GM19395 (cell line): ENCODE results near the gene PDZK1.
"Not testable (repeated sequence)": the region's sequence is repeated elsewhere in the genome, so short reads cannot be mapped to it uniquely, and the experiment has no call there.

Source experiments
- ATAC-seq: cut with Tn5 transposase; IDR thresholded peaks from one replicate; pipeline ENCODE4 v1.9.1; 2021; ENCODE audit warnings: mild to moderate bottlenecking, moderate library complexity; ENCODE audit not compliant: unreplicated experiment

PDZK1 gene

DNA sequence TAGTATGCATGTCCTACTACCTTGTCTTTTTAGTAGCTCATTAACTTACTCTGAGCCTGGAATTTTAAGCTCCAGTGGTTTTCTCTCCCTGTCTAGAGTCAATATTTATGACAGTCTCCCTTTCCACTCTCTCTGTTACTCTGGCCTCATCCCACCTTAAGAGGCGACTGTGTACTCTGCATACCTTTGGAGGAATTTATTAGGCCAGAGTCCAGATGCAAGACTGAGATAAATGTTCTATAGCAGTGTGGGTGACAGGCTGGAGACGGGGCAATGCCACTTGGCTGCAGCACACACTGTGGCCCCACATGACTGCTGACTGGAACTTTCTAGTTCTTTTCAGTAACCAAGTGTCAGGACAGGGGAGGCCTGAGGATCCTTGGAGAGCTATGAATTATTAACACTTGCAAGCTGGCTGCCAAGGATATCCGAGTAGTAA, 4.1 kb upstream of the PDZK1 start:
- no peak for ATAC-seq

DNA sequence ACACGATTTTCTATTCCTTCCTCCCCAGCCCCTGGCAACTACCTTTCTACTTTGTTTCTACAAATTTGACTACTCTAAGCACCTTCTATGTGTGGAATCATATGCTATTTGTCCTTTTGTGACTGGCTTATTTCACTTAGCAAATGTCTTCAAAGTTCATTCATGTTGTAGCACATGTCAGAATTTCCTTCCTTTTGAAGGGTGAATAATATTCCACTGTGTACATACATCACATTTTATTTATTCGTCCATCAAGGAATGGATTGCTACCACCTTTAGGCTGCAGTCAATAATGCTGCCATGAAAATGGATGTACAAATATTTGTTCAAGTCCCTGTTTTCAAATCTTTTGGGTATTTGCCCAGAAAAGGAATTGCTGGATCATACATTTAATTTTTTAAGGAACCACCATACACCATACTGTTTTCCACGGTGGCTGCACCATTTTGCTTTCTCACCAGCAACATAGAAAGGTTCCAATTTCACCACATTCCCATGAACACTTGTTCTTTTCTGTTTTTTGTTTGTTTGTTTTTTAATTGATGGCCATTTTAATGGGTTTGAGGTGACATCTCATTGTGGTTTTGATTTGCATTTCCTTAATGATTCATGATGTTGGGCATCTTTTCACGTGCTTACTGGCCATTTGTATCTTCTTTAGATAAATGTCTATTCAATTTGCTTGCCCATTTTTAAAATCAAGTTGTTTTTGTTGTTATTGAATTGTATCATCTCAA, 3.3 kb upstream of the PDZK1 start:
- ATAC-seq: no peak

- no peak for ATAC-seq
Observed at GRCh38 chr1:145708063-145708462, 895 bp upstream of the PDZK1 start.

- no peak for ATAC-seq
Observed at GRCh38 chr1:145706086-145706664, 993 bp downstream of the PDZK1 start.

DNA sequence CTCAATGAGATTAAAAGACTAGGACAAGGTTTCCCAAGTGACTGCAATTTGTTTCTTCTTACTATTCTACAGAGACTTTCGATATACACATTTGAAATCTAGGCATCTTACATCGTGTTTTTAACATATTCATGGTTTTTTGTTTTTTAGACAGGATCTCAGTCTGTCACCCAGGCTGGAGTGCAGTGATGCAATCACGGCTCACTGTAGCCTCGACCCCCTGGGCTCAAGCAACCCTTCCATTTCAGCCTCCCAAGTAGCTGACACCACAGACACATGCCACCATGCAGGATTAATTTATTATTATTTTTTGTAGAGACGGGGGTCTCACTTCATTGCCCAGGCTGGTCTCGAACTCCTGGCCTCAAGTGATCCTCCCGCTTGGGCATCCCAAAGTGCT, 1.5 kb downstream of the PDZK1 start:
- ATAC-seq: no peak

- ATAC-seq: no peak
Observed at GRCh38 chr1:145702826-145703225, 4.3 kb downstream of the PDZK1 start.

DNA sequence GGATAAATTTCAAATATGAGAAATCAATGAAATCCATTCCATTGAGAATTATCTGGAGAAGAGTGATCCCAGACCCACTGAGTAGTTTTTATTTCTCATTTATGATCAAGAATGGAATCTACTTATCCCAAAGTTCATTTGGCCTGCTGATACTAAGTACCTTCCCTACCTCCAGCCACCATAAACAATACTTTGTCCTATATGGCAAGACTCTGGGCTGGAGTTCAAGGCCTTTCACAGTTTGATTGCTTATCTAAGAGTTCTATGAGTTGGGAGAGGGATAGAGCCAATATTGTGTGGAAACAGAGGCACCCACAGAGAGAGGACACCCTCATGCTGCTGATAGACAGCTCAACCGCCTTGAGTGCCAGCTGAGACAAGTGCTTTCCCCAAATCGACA, 5.1 kb downstream of the PDZK1 start:
- ATAC-seq: no peak

DNA sequence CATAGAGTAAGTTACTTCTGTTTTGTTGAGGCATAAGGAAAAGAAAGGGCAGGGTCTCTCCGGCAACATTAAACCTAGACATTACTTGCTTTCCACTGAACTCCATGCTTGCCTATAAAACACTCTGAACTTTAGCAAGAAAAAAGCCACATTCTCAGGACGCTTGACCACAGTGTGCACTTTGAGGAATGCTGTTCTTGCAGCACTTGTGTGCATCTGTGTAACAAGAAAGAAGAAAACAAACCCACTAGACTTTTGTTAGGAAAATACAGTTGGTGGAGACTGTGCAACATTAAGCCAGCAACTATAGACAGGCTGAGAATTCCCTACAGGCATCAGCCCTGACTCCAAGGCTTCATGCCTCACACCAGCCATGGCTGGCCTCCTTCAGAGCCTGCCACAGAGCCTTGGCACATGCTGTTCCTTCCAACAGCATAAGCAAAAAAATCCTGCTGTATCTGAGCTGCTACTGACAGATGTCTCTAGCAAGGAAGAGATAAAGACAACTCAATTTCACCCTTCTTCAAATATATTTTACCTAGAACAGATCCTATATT, 5.8 kb downstream of the PDZK1 start:
- ATAC-seq: no peak

- ATAC-seq: no peak
Observed at GRCh38 chr1:145696630-145696960, 10.6 kb downstream of the PDZK1 start.

GRCh38 chr1:145695821-145696629, 11.1 kb downstream of the PDZK1 start:
- ATAC-seq: no peak

GRCh38 chr1:145692785-145693443, 14.3 kb downstream of the PDZK1 start:
- ATAC-seq: no peak

- no peak for ATAC-seq
Observed at GRCh38 chr1:145690587-145691558, 16.3 kb downstream of the PDZK1 start.

- no peak for ATAC-seq
Observed at GRCh38 chr1:145689922-145690321, 17.2 kb downstream of the PDZK1 start.

GRCh38 chr1:145688924-145689323, 18.2 kb downstream of the PDZK1 start:
- no peak for ATAC-seq

GRCh38 chr1:145688328-145688727, 18.8 kb downstream of the PDZK1 start:
- no peak for ATAC-seq

DNA sequence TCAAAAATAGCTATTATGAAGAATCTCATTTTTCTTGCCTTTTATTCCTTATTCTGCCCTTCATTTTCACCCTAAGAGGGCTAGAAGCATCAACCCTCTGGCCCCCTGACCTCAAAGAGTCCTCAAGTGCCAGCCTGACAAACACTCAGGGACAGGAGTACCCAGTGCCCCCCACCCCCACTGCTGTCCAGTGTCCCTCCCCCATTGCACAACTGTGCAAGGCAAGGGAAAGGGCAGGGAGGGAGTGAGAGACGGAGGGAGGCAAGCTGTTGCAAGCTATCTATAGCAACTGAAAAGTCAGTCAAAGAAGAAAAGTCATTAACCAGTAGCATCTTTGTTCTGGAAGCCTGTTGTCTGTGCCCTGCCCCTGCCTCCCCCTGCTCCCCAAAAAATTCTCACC, 21.1 kb downstream of the PDZK1 start:
- ATAC-seq: not testable (repeated sequence)

- not testable (repeated sequence) for ATAC-seq
Observed at GRCh38 chr1:145684858-145685257, 22.3 kb downstream of the PDZK1 start.

GRCh38 chr1:145673217-145673616, 34.0 kb downstream of the PDZK1 start:
- ATAC-seq: not testable (repeated sequence)

DNA sequence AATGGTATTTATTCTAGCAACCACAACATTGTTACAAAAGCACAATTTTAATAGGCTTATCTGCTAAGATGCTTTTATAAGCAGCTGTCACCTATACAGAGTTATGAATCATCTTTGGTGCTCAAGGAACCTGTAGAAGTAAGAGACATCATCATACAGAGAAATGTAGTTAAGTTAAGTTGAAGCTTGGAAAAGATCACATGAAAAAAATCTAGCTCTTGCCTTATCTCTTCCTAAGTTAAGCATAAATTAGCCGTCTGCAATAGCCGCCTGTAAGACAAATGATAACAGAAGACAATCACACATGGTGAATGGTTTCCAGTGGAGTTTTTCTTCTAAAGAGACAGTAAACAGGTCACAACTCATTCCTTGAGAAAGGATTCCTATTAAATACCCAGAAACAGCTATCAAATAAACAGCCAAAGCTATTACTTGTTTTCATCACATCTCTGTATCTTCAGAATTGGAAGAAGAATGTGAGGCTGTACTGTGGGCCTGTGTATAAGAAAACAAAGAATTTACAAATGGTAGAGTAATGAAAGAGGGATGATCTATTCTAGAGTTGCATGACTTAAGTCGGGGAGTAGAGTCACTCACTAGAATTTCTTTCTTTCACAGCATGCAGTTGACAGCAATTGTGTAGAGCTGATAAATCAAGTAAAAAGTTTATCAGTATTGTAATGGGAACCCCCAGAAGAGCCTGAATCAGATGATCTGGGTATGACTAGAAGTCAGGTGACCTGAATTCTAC, 36.0 kb downstream of the PDZK1 start:
- ATAC-seq: not testable (repeated sequence)
